RPMI8226 (cell line): ENCODE results near the gene EBF3.

ENCODE experiments used
- DNase-seq: peaks from one replicate; pipeline ENCODE4 v3.0.0-alpha.2; 2015

Gene EBF3

DNA sequence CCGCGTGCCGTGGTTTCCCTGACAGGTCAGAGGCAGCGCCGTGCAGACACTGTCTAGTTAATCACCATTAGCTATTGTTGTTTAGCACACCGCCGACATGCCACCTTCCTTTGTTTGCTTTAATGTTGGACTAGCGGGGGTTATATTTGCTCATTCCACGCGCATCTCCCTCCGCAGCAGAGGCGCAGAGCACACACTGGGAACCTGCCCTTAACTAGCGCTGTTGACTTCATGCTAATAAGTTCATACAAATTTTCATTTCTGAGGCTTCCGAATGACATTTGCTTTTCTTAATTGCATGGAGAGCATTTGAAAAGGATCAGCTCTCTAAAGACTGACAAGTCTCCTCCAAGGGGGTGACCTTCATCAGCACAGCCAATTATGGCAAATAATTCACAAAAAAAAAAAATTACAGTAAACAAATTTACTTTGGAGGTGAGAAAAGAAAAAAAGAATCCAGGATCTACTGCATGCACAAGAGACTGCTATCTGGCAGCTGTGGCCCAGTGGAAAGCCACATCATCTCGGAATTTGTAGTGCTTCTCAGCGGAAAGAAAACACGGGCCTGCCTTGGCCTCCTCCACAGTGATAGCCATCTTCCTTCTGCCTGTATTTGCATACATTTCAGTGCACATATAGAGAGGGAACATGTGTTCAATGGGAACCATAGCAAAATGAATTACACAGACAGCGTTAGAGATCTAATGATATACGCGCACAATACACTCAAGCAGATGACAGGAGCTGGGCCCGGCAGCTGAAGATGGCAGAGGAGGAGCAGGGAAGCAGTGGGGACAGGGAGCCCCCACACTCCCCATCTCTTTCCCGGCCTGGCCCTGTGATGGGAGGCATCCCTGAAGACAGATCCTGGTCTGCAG is 94.2 kb downstream of the EBF3 start:
- no peak for DNase-seq

- no peak for DNase-seq
Measured at GRCh38 chr10:129868449-129869035, 95.5 kb downstream of the EBF3 start.

DNA sequence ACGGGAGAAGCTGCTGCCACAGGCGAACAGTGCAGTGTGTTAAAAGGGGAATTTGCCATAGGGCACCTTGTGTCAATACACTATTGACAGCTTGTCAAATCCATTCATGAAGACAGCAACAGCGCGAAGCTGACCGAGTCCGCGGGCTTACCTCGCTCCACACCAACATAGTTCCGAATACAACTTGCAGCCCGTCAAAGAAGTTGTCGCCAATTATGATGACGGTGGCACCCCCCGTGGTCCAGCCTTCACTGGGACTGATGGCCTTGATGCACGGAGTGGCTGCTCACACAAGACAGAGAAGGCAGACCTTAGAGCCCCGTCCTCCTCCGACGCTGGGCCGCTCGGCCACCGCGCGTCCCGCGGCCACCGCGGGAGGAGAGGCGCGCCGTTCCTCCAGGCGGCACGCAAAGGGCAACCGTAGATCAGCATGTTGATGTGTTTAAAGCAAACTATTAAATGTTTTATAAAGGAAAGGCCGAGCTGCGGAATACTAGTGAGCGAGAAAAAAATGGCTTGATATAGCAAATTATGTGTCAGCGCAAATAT is 96.4 kb downstream of the EBF3 start:
- no peak for DNase-seq

DNA sequence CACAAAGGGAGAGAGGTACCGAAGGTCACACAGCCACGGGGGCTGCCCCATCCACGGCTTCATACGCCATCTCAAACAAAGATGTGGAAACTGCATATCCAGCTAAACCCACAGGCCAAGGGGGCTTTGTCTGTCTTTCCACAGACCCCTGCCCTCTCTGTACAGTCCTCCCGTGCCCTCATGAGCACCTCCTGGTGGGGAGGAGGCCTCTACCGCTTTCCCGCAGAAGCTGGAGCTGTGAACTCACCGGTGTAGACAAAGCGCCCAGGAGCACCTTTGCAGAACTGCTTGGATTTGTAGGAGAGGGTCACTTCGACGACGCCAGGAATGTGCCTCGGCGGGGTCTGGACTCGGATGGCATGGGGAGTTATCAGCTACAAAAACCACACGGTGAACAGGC is 97.2 kb downstream of the EBF3 start:
- DNase-seq = no peak

DNA sequence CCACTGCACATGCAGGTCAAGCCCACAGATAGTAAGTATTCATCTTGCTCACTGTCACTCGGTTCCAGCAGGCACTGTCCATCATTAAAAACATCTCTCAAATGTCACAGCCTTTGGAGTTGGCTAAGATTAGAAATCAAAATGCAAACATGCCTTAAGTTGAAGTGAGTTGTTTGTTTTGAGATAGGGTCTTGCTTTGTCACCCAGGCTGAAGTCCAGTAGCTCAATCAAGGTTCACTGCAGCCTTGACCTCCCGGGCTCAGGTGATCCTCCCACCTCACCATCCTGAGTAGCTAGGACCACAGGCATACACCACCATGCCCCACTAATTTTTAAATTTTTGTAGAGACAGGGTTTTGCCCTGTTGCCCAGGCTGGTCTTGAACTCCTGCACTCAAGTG is 98.1 kb downstream of the EBF3 start:
- DNase-seq = no peak

GRCh38 chr10:129865413-129865812 is 98.7 kb downstream of the EBF3 start:
- DNase-seq = no peak

- DNase-seq = no peak
Measured at GRCh38 chr10:129864601-129865126, 99.4 kb downstream of the EBF3 start.

- no peak for DNase-seq
Measured at GRCh38 chr10:129864082-129864481, 100.0 kb downstream of the EBF3 start.

DNA sequence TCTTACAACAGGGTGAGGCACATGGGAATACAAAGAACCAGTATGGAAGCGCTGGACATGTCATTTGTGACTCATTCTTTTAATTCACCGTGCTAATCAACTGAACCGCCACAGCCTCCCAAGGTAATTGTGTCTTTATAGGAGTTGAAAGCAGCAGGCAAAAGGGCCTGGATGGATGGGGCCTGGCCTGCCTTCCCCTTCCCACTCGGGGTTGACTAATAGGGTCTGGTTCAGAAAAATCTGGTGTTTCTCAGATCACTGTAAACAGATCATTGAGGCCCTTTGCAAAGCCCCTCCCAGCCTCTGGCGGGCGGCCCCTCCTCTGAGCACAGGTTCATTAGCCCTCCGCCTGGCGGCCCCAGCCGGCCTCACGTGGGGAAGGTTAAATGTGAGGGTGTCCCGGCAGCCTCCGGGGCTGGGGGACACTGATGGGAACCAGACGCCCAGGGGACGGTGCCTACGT is 100.8 kb downstream of the EBF3 start:
- DNase-seq = no peak

DNA sequence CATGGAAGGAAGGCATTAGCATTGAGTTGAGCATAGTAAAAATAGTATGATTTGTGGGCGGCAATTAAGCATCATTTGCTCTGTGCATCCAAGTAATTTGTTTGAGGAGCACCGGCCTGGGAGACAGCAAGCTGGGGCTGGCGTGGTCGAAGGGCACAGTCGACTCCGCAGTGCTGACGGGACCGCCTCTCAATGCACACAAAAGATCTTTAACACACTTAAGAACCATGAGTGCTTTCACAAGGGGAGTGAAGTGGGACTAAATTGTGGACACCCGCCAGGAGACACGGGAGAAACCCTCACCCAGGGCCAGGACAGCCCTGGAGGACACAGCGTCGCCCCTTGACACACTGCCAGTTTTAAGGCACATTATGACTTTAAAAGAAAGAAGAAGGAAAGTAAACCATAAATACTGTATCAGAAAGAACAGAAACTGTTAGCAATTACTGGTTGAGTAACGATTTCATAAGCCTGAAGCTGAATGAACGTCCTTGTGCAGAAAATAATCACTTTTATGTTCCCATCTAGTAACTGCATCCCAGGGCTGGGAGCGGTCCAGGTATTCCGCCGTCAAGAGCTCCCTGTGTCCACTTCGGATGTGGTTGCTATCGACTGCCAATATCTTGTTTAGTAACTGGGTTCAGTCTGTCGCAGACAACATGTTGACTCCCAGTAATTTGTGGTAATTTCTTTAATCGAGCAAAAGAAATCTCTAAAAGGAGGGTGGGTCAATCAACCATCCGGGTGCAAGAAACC is 102.1 kb downstream of the EBF3 start:
- DNase-seq = no peak

GRCh38 chr10:129860396-129860795 is 103.7 kb downstream of the EBF3 start:
- DNase-seq = no peak

DNA sequence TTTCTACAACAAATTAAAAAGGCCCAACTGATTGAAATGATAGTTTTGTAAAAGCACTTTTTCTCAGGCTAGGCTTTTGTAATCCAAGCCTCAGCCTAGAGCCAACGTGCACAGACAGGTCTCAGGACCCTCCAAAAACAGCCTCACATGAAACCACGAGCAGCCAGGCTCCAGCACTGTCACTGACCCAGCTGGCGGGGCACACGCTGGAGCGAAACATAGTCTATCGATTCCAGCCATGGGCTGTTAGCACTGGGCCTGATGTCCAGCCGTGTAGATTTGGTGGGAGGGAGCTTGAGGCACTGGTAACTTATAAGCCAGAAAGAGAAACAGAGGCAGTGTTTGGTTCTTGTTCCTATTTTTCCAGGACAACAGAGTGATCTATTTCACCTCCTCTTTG is 104.5 kb downstream of the EBF3 start:
- no peak for DNase-seq

- no peak for DNase-seq
Measured at GRCh38 chr10:129857242-129857960, 106.7 kb downstream of the EBF3 start.

DNA sequence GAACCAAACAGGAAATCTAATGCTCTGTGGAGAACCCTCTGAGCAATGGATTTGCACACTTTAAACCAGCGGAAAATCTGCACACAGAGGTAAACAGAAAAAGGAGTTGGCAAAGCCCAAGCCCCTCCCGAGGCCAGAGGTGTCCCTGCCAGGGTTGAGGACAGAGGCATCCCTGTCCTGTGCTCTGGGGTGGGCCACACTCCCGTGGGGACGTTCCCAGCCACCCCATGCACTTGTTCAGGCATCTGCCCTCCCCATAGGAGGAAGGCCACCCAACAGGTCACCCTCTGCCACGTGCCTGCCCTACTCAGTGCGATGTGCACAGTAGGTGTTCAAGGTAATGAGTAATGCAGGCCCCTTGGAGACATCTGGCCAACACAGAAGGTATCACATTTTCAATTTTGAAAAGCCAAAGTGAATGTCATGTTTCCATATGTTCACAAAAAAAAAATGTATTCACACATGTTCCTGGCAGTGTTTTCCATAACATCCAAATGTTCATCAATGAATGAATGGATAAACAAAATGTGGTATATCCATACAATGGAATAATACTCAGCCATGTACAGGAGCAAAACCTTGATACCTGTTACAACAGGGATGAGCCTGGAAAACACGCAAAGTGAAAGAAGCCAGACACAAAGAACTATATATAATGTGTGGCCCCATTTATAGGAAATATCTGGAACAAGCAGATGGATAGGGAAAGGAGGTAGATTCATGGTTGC is 108.1 kb downstream of the EBF3 start:
- no peak for DNase-seq

DNA sequence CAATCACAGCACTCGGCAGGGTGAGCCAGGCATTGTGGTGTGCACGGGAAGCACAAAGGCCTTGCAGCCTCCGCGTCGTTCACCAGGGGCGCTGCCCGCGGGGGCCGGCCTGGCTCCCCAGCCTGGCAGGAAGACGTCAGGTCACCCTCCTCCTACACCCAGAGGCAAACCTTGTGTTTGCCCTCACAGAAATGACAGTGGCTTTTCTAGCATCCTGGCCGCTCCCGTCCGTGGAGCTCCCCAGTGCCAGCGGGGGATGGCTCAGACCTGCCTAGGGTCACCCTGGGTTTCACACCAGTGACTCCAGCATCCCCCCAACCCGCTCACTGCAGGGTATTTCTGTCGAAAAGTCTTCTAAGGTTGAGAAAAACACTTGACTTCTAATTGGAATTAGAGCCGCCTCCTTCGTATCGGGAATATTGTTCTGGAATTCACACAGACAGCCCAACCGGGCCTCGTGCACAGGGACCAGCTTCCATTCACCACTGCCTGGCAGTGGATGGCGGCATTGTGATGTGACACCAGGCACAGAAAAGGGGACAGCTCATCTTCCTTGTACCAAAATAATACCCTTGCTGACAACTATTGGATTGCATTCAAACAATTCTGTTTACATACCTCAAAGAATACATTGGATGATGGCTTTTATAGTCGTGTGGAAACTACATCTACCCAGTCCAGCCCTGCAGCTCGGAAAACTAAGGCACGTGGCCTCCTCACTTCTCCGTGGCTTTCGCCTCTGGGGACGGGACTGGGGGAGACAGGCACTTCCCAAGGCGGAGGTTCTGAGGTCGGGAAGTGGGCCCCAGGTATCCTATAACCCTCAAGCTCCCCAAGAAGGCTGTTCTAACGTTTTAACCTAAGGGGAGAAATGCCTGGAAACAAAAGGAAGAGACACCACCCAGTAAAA is 109.0 kb downstream of the EBF3 start:
- no peak for DNase-seq

DNA sequence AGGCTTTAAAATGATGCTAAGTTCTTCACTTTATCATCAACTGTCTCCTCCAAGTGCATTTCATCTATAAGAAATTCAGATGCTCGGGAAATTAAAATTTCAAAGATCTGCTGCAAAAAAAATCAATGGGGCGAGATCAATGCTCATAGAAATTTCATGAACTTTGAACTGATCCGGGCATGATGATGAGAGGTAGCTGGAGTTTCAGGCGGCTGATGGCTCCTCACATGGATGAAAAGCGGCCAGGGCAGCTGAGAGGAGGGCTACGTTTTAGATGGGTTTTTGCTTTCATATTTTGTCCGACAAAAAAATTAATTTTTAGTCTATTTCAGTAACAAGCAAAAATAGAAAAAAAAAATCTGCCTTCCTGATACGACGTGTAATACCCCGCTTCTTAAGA is 109.9 kb downstream of the EBF3 start:
- DNase-seq = no peak

- no peak for DNase-seq
Measured at GRCh38 chr10:129853562-129853903, 110.5 kb downstream of the EBF3 start.

GRCh38 chr10:129852829-129853561 is 111.1 kb downstream of the EBF3 start:
- no peak for DNase-seq

GRCh38 chr10:129851941-129852640 is 112.0 kb downstream of the EBF3 start:
- no peak for DNase-seq
